ENCODE data around the gene CRHR1.
A peak's percentile ranks its signal among the peaks of the same experiment; 100 is the strongest.
"Not testable (repeated sequence)": the region's sequence is repeated elsewhere in the genome, so short reads cannot be mapped to it uniquely, and the experiment has no call there.

CRHR1 gene

DNA sequence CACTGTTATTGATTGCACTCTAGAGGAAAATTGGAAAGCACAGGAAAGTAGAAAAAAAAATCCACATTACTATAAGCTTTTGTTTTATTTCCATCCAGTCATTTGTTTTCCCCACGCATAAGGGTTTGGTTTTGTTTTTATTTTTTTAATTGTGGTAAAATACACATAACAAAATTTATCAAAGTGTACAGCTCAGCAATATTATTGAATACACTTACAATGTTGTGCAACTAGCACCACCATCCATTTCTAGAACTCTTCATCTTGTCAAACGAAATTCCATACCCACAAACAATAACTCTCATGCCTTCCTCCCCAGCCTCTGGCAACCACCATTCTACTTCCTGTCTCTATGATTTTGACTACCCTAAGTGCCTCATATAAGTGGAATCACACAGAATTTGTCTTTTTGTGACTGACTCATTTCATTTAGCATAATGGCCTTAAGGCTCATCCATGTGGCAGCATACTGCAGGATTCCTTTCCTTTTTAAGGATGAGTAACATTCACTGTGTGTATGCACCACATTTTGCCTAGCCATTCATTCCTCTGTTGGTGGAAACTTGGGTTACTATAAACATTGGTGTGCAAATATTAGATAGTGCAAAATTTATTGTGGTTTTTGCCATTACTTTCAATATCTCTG, 71.7 kb downstream of the CRHR1 start:
- no peak for FAIRE-seq
- DNase-seq (ENCODE audit: insufficient read length, low spot score), result no peak

DNA sequence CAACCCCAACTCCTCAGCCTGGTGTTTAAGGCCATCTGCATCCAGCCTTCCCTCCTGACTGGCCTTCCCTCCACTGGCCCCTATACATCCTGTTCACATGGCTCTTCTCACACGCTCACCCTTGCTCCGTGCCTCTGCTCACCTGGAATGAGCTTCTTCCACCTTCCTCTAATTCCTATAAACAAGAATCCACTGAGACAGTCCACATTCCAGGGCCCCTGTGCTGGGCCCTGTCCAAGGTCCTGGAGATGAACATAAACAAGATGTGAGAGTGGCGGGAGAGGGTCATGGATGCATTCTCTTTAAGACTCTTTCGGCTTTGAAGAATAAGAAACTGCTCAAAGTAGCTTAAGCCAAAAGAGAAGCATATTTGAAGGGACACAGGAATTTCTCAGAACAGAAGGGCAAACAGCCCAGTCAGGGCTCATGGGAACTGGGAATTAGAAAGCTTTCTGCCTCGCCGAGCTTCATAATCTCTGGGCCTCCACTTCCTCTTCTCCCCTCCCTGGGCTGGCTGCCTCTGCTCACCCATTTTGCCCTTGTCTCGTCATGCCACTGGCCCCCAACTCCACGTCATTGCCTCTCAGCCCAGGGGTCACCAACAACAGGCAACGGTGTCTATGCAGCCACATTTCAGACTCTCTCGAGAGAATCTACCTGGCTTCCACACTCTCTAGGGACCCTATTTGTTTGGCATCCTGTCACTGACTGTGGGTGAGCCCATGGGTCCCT, 74.0 kb downstream of the CRHR1 start:
- DNase-seq (ENCODE audit: insufficient read length, low spot score), result peak; percentile 57

DNA sequence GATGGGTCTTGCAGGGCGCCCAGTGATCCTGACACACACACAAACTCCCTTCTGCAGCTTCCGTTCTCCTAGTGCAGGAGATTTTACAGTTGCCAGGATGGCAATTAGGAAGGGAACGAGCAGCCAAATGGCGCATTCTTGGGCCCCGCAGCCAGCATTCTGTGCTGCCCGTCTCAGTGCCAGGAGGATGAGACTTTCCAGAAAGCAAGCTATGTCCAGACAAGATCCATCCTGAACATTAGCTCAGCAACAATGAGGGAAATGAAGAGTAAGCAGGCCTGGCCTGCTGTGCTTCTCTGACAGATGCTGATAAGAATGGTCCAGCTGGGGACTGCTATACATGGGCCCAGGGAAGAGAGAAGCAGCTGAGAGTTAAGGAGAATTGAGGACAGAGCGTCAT, 77.0 kb downstream of the CRHR1 start:
- no peak for DNase-seq (ENCODE audit: insufficient read length, low spot score)
- FAIRE-seq, result no peak

More for the DNA sequence above, 74.0 kb downstream of the CRHR1 start:
- FAIRE-seq, result peak; percentile 13

DNA sequence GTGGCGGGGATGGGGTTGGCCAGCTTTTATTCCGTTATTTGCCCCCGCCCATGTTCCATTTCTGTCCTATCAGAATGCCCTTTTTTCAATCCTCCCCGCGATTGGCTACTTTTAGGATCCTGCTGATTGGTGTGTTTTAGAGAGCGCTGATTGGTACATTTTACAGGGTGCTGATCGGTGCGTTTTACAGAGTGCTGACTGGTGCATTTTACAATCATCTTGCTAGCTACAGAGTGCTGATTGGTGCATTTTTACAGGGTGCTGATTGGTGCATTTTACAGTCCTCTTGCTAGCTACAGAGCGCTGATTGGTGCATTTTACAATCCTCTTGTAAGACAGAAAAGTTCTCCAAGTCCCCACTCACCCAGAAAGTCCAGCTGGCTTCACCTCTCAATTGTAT, 78.0 kb downstream of the CRHR1 start:
- DNase-seq (ENCODE audit: insufficient read length, low spot score); FAIRE-seq: not testable (repeated sequence)

DNA sequence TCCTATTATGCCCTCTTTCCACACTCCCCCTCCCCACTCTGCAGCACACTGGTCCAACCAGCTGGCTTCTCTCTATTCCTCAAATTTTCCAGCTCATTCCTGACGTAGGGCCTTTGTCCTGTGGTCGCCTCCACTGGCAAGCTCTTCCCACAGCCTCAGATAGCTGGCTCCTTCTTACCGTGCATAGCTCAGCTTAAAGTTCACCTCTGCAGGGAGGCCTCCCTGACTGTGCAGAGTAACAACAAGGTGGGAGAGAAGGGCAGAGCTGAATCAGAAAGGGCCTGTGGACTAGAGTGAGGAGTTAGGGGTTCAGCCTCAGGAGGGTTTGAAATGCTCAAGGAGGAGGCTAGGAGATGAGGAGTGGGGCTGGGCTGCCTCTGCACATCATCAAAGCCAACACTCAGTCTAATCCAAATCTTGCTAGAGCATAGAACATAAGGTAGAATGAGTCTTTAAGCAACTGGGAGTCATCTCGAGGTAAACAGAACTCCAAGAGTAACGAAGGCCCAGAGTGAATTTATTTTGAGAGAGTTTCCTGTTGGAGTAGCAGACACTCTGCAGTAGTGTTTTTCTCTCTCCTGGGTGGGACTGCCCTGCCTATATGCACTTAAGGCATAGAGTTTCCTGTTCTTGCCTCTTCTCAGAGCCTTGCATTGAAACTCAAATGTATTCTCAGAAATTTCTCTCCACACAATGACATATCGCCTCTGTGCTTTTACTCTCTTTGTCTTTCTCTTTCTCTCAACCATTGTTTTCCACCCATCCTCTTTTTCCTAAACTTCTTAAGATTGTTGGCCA, 79.9 kb downstream of the CRHR1 start:
- no peak for FAIRE-seq
- no peak for DNase-seq (ENCODE audit: insufficient read length, low spot score)

DNA sequence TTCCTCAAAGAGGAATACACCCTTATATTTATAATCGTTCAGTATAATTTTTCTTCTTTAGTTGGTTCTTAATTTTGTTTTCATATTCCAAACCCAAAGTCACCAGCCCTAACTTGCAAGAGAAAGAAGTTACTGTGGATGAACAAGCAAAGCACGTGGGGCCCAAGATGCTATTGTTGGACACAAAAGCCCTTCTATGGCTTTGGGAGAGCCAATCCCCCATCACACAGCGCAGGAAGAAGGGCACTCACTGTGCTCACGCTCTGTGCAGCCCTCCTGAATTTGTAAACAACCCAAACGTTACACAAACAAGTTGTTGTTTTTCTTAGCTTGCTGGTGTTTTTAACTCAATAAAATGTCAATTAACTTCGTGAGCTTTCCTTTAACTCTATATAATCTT, 83.1 kb downstream of the CRHR1 start:
- DNase-seq (ENCODE audit: insufficient read length, low spot score) (no peak), FAIRE-seq (no peak)

DNA sequence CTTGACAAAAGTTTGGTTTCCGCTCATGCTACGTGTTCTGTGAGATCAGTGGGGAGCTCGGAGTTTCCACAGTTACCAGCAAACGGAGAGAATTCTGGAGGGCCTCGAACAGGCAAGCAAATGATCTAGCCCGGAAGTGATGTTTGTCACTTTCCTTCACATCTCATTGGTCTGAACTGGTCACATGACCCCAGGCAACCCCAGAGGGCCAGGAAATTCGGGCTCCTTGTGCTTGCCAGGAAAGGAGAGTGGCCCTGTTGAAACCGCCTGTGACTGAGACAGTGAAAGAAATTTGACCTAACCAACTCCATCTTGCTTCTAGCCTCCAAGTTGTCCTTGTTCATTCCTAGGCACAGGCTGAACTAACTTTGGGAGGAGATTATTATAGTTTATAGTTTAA, 83.6 kb downstream of the CRHR1 start:
- FAIRE-seq (no peak), DNase-seq (ENCODE audit: insufficient read length, low spot score) (no peak)

DNA sequence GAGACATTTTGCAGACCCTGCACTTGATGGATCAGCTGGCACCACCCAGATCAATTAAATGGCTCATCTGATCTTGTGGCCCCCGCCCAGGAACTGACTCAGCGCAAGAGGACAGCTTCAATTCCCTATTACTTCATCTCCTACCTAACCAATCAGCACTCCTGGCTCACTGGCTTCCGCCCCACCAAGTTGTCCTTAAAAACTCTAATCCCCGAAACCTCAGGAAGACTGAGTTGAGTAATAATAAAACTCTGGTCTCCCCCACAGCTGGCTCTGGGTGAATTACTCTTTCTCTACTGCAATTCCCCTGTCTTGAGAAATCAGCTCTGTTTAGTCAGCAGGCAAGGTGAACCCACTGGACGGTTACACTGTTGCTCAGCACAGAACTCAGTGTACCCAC, 84.2 kb downstream of the CRHR1 start:
- no peak for DNase-seq (ENCODE audit: insufficient read length, low spot score)
- FAIRE-seq, result no peak

DNA sequence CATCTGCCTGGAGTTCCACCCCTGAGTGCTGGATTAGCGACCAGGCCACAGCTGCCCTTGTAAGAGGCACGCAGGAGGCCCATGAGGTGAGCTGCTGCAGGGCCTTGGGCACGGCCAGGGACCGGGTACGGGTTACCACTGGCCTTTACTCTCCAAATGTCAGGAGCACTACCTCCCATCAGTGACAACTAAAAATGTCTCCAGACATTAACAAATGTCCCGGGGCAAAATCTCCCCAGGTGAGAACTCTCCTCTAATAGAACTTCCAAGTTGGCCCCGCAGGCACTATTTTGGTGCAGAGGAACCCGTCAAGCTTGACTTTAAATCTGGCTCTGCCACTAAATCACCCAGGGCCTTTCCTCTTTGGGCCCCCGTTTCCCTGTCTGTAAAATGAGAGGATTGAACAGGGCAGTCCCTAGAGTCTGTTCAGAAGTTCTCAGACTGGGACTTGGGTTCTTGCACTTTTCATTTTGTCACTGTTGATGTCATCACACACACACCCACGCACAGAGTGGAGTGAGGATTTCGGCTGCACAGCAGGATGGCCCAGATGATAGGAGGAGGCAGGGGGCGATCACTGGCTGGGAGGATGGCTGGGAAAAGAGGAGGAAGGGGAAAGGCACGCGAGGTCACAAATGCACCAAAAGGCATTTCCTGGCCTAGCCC, 85.7 kb downstream of the CRHR1 start:
- FAIRE-seq (no peak), DNase-seq (ENCODE audit: insufficient read length, low spot score) (no peak)

DNA sequence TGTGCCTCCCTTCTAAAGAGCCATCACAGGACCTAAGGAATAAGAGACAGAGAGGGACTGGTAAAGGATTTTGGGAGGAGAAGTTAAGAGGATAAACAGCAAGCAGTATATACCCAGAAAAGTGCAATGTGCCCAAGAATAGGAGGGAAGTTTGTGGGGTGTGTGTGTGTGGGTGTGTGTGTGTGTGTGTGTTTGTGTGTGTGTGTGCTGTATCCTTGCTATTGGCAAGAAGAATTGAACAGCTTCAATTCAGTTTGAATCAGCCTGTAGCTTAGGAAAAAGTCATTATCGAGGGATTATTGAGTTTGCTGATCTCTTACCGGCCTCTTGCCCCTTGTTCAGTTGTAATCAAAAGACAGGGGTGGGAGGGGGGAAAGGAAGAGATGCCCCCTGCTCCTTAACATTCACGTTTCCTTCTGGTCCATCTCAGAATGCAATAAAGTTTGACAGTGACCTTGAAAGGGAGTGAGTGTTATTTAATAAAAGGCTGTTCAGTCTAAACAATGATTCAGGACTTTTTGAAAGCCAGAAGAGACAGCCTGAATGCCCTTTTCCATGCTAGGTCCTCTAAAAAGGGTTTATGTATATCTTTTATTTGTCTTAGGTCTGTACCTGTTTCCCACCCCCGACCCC, 86.3 kb downstream of the CRHR1 start:
- DNase-seq (ENCODE audit: insufficient read length, low spot score), result no peak
- no peak for FAIRE-seq

DNA sequence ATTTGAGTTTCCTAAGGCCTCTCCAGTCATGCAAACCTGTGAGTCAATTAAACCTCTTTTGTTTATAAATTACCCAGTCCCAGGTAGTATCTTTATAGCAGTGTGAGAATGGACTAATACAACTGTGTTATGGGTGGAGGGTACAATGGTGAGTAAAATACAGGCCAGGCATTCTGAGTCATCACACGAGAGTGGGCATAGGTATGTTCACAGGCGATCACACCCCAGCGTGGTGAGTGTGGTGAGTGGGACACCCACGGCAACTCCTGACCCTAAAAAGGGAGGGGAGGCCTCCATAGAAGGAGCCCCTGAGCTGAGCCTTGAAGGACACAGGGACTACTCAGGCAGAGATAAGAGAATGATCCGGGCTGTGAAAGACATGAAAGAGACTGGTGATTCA, 87.6 kb downstream of the CRHR1 start:
- DNase-seq (ENCODE audit: insufficient read length, low spot score), result no peak
- FAIRE-seq, result peak; percentile 16

DNA sequence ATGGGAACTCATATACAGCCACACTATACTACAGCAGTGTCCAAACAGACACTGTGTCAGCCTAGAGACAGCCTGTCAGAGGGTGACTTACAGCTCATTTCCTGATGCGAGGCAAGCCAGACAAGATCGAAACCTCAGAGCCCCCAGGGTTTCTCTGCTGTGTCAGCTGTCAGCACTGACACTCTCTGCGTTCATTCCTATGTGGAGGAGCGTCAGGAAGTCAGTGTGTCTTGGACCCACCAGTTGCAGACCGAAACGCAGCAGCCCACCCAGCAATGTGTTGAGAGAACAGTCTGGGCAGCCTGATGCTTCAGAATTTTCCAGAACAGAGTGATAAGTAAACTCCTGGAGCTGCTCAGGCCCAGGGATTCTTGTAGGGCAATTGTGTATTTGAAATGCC, 89.6 kb downstream of the CRHR1 start:
- DNase-seq (ENCODE audit: insufficient read length, low spot score) (peak; percentile 48), FAIRE-seq (peak; percentile 68)

DNA sequence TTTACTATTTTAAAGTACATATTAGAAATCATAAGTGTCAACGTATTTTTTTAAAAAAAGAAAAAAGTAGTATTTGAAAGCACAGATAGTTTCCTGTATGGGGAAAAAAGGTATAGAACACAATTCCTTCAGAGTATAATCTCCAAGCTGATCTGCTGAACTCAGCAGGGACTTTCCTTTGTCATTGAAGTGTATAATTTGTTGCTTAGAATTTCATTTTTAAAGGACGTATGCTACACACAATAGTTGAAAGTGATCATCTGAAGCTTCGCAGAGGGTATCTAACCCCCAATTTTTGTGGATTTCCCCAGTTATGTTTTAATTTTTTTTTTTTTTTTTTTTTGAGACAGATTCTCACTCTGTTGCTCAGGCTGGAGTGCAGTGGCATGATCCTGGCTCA, 90.0 kb downstream of the CRHR1 start:
- DNase-seq (ENCODE audit: insufficient read length, low spot score), result no peak
- FAIRE-seq, result no peak

DNA sequence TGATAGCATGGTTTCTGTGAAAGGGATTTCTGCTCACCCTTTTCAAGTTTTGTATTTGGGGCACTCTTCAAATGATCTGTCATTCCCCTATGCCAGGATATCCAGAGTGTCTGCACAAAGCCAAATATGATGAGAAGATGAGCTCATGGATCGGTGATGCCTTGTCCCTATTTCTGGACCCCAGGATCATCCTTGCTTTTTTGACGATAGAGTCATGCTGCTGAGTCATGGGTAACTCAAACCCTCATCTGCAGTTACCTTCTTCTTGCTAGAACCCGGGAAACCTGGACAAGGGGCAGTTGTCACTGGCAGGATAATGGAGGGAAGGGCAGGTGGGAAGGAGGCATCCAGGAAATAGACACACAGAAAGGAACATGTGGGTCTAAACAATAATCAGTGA, 92.4 kb downstream of the CRHR1 start:
- peak; percentile 48 for FAIRE-seq
- DNase-seq (ENCODE audit: insufficient read length, low spot score), result no peak

DNA sequence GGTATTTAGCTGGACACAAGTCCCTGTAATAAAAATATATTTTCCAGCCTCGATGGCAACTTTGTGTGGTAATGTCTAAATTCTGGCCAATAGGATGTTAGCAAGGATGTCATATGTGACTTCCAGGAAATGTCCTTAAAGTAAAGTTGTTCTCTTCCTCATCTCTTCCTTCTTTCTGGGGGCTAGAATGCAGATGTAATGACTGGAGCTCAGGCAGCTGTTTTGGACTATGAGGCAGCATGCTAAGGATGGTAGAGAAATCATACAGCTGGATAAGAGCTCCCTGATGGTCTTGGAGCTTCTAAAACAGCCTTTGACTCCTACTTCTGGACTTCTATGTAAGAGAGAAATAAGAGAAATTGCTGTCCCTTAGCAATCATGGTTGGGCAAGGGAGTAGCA, 93.3 kb downstream of the CRHR1 start:
- DNase-seq (ENCODE audit: insufficient read length, low spot score), result no peak
- no peak for FAIRE-seq

DNA sequence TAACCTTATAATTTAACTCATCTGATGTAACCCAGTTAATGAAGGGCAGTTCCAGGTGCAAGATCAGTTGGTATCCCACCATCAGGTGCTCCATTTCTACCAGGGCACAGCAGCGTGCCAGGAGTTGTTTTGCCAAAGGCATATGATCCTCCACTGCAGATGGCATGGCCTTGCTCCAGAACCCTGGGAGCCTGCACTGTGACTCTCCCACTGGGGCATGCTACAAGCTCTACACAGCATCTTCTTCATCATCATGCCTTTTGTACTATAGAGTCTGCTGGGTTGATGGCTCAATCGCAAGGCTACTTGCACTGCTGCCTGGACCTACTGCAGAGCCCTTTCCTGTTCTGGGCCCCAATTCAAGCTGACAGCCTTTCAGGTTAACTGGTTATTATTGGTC, 98.9 kb downstream of the CRHR1 start:
- no peak for DNase-seq (ENCODE audit: insufficient read length, low spot score)
- no peak for FAIRE-seq

Data from HTR-8/SVneo (cell line).